Loucy (cell line): ENCODE measurements around the gene SPRR5.

Experiments
- CTCF ChIP-seq: fragments of 200-600 bp; sonication (generic); conservative IDR thresholded peaks from 2 replicates; pipeline ENCODE4 v1.5.1; 2014; ENCODE audit warnings: mild to moderate bottlenecking, antibody characterized with exemption, low read length
- EZH2phosphoT487 ChIP-seq: fragments of 200-600 bp; IDR thresholded peaks from 2 replicates; pipeline ENCODE4 v1.6.1; 2018; ENCODE audit warnings: antibody characterized with exemption, mild to moderate bottlenecking, moderate library complexity, borderline replicate concordance

GRCh38 chr1:152977614-152978013 lies 30.6 kb downstream of the SPRR5 start:
- TF ChIP-seq CTCF (no peak), EZH2phosphoT487 (no peak)
